ENCODE results near the gene PIK3R3.

GRCh38 chr1:46152016-46152415 is 19.6 kb upstream of the PIK3R3 start:
- no peak for TF ChIP-seq POLR2A (IDR thresholded peaks at IDR 0.05)
- TF ChIP-seq CTCF (IDR thresholded peaks at IDR 0.05), result no peak

Data from ovary (tissue), 3 donors.